ENCODE measurements around the gene ALS2CL. TPM values are rescaled to one million over a fixed set of nuclear protein-coding genes. Genes with fewer than 3 reads are reported as not detected.
"Not testable (repeated sequence)": the region's sequence is repeated elsewhere in the genome, so short reads cannot be mapped to it uniquely, and the experiment has no call there.

The ALS2CL gene
- total RNA-seq = 10 to 100 TPM in 4 of 5 experiments, 1 to 10 TPM in 1; 4.2 to 41.5 (median 31.1) TPM
- 10 to 100 TPM in 1 of 2 donors, 1 to 10 TPM in 1; 6.2 to 12.6 TPM for polyA plus RNA-seq
- total RNA-seq = 202 reads per million, percentile 93 among the genes with 10 or more reads in this experiment

- CTCF ChIA-PET = no interaction called here
- peaks cover 32 to 86% (median 70%) of the 10 kb centered on the region in 7 donors for H3K4me1 Mint-ChIP-seq
These were observed at the start of gene ALS2CL for GRCh38 chr3:46693038-46693891. Gene ALS2CL, minus strand, starts transcription at chr3:46693679. Its CDS starts 4,239 bp downstream, at chr3:46689440.

GRCh38 chr3:46742992-46743585 is 49.6 kb upstream of the ALS2CL start:
- peak overlapping the region in 1 of 9 donors; percentile 47 for H3K27ac Mint-ChIP-seq
- ChIA-PET CTCF (no interaction called here), POLR2A (no interaction called here)

More at GRCh38 chr3:46693038-46693891, at the start of gene ALS2CL:
- Histone ChIP-seq H3K4me1 (ENCODE audit: control insufficient read depth in 2 of 2, insufficient read depth in 2 of 2, low read length in 2 of 2) (peaks cover 32 to 73% of the 10 kb centered on the region in 2 donors), H3K9me3 (ENCODE audit: control insufficient read depth in 2 of 3, low read length in 3 of 3) (no peaks in the 10 kb centered on the region), H3K36me3 (ENCODE audit: control insufficient read depth in 2 of 3, insufficient read depth in 3 of 3, low read length in 3 of 3) (peaks cover 0 to 11% (median 0%) of the 10 kb centered on the region in 3 experiments), H3K27me3 (ENCODE audit: control insufficient read depth in 2 of 2, insufficient read depth in 2 of 2, low read length in 2 of 2) (no peaks in the 10 kb centered on the region), H3K4me3 (ENCODE audit: low read length) (peak within 1 kb of the TSS; percentile 81), H3K27ac (ENCODE audit: low read depth, low read length) (peak within 1 kb of the TSS; percentile 79)
- H3K27me3 Mint-ChIP-seq = peaks cover 0 to 32% (median 0%) of the 10 kb centered on the region in 5 donors
- peak within 1 kb of the TSS; percentile 42 to 96 (median 92) for H3K27ac Mint-ChIP-seq
- ATAC-seq (peak; percentile 88), DNase-seq (peak; percentile 62 to 79 (median 73))
- H3K36me3 Mint-ChIP-seq = no peaks in the 10 kb centered on the region
- POLR2A ChIA-PET = interaction anchor here (0.6 to 1.6 kb wide), 5 partner anchors 9 to 670 kb away, joined by 3 to 7 read pairs (median 4); no protein-coding TSS in a partner anchor
- intact Hi-C loops (cut with micrococcal nuclease) = loop anchor here in 1 of 2 donors (2.0 to 10.0 kb wide), 7 partner anchors 62 to 688 kb away; partner anchors contain the start of genes CCDC12, KIF9, KLHL18 and NBEAL2
- H3K4me3 Mint-ChIP-seq = peak within 1 kb of the TSS; percentile 85 to 96 (median 94)
- H3K9me3 Mint-ChIP-seq = peaks cover 0 to 2% (median 0%) of the 10 kb centered on the region in 11 donors

GRCh38 chr3:46739565-46739964 is 46.1 kb upstream of the ALS2CL start:
- H3K4me1 ChIP-seq (ENCODE audit: control insufficient read depth in 2 of 2, insufficient read depth in 2 of 2, low read length in 2 of 2) = not testable (repeated sequence)

More at GRCh38 chr3:46742992-46743585, 49.6 kb upstream of the ALS2CL start:
- H3K4me3 Mint-ChIP-seq = no peak overlapping the region
- peaks cover 0 to 15% (median 0%) of the 10 kb centered on the region in 5 donors for H3K27me3 Mint-ChIP-seq
- H3K27me3 ChIP-seq (ENCODE audit: control insufficient read depth in 2 of 2, insufficient read depth in 2 of 2, low read length in 2 of 2) = no peaks in the 10 kb centered on the region
- intact Hi-C loops (cut with micrococcal nuclease) = no loop called here
- ATAC-seq (no peak), DNase-seq (no peak)
- no peaks in the 10 kb centered on the region for H3K36me3 Mint-ChIP-seq
- H3K9me3 ChIP-seq (ENCODE audit: control insufficient read depth in 2 of 3, low read length in 3 of 3) = no peaks in the 10 kb centered on the region
- H3K4me1 Mint-ChIP-seq = no peaks in the 10 kb centered on the region
- no peak overlapping the region for H3K4me3 ChIP-seq (ENCODE audit: low read length)
- H3K4me1 ChIP-seq (ENCODE audit: control insufficient read depth in 2 of 2, insufficient read depth in 2 of 2, low read length in 2 of 2) = no peaks in the 10 kb centered on the region
- no peak overlapping the region for H3K27ac ChIP-seq (ENCODE audit: low read depth, low read length)
- H3K9me3 Mint-ChIP-seq = peaks cover 0 to 4% (median 0%) of the 10 kb centered on the region in 11 donors
- H3K36me3 ChIP-seq (ENCODE audit: control insufficient read depth in 2 of 3, insufficient read depth in 3 of 3, low read length in 3 of 3) = no peaks in the 10 kb centered on the region

GRCh38 chr3:46737329-46737731 is 43.9 kb upstream of the ALS2CL start:
- Histone ChIP-seq H3K4me1 (ENCODE audit: control insufficient read depth in 2 of 2, insufficient read depth in 2 of 2, low read length in 2 of 2) (no peaks in the 10 kb centered on the region), H3K36me3 (ENCODE audit: control insufficient read depth in 2 of 3, insufficient read depth in 3 of 3, low read length in 3 of 3) (no peaks in the 10 kb centered on the region), H3K9me3 (ENCODE audit: control insufficient read depth in 2 of 3, low read length in 3 of 3) (no peaks in the 10 kb centered on the region), H3K4me3 (ENCODE audit: low read length) (no peak overlapping the region), H3K27me3 (ENCODE audit: control insufficient read depth in 2 of 2, insufficient read depth in 2 of 2, low read length in 2 of 2) (no peaks in the 10 kb centered on the region), H3K27ac (ENCODE audit: low read depth, low read length) (no peak overlapping the region)
- POLR2A ChIA-PET = no interaction called here
- no peak overlapping the region for H3K4me3 Mint-ChIP-seq
- ATAC-seq (no peak), DNase-seq (no peak)
- no peaks in the 10 kb centered on the region for H3K4me1 Mint-ChIP-seq
- peaks cover 0 to 4% (median 0%) of the 10 kb centered on the region in 11 donors for H3K9me3 Mint-ChIP-seq
- H3K27me3 Mint-ChIP-seq = peaks cover 2 to 20% (median 13%) of the 10 kb centered on the region in 5 donors
- CTCF ChIA-PET = no interaction called here
- no peaks in the 10 kb centered on the region for H3K36me3 Mint-ChIP-seq
- intact Hi-C loops (cut with micrococcal nuclease) = no loop called here
- H3K27ac Mint-ChIP-seq = no peak overlapping the region

More at GRCh38 chr3:46739565-46739964, 46.1 kb upstream of the ALS2CL start:
- H3K36me3 Mint-ChIP-seq; H3K27ac Mint-ChIP-seq; H3K4me3 Mint-ChIP-seq; ATAC-seq; H3K4me1 Mint-ChIP-seq; H3K9me3 ChIP-seq (ENCODE audit: control insufficient read depth in 2 of 3, low read length in 3 of 3); H3K9me3 Mint-ChIP-seq; H3K27ac ChIP-seq (ENCODE audit: low read depth, low read length); H3K4me3 ChIP-seq (ENCODE audit: low read length); CTCF ChIA-PET; POLR2A ChIA-PET; intact Hi-C loops (cut with micrococcal nuclease); DNase-seq; H3K36me3 ChIP-seq (ENCODE audit: control insufficient read depth in 2 of 3, insufficient read depth in 3 of 3, low read length in 3 of 3); H3K27me3 ChIP-seq (ENCODE audit: control insufficient read depth in 2 of 2, insufficient read depth in 2 of 2, low read length in 2 of 2): not testable (repeated sequence)
- peaks cover 0 to 18% (median 13%) of the 10 kb centered on the region in 5 donors for H3K27me3 Mint-ChIP-seq

- no peak overlapping the region for H3K4me3 ChIP-seq (ENCODE audit: low read length)
- H3K4me3 Mint-ChIP-seq = no peak overlapping the region
- peaks cover 0 to 4% (median 0%) of the 10 kb centered on the region in 11 donors for H3K9me3 Mint-ChIP-seq
These were observed 42.8 kb upstream of the ALS2CL start for GRCh38 chr3:46736006-46736872.

GRCh38 chr3:46734773-46735172 is 41.3 kb upstream of the ALS2CL start:
- Mint-ChIP-seq H3K27ac (no peak overlapping the region), H3K27me3 (peaks cover 3 to 24% (median 20%) of the 10 kb centered on the region in 5 donors), H3K36me3 (no peaks in the 10 kb centered on the region), H3K4me1 (no peaks in the 10 kb centered on the region), H3K9me3 (peaks cover 0 to 4% (median 0%) of the 10 kb centered on the region in 11 donors), H3K4me3 (no peak overlapping the region)
- Histone ChIP-seq H3K9me3 (ENCODE audit: control insufficient read depth in 2 of 3, low read length in 3 of 3) (no peaks in the 10 kb centered on the region), H3K4me1 (ENCODE audit: control insufficient read depth in 2 of 2, insufficient read depth in 2 of 2, low read length in 2 of 2) (no peaks in the 10 kb centered on the region), H3K27me3 (ENCODE audit: control insufficient read depth in 2 of 2, insufficient read depth in 2 of 2, low read length in 2 of 2) (no peaks in the 10 kb centered on the region), H3K27ac (ENCODE audit: low read depth, low read length) (no peak overlapping the region), H3K4me3 (ENCODE audit: low read length) (no peak overlapping the region), H3K36me3 (ENCODE audit: control insufficient read depth in 2 of 3, insufficient read depth in 3 of 3, low read length in 3 of 3) (no peaks in the 10 kb centered on the region)
- ATAC-seq (no peak), DNase-seq (no peak)
- POLR2A ChIA-PET = no interaction called here
- CTCF ChIA-PET = interaction anchor here (1.0 kb wide), 1 partner anchor 8 kb away, joined by 3 read pairs; no protein-coding TSS in a partner anchor
- intact Hi-C loops (cut with micrococcal nuclease) = no loop called here

More at GRCh38 chr3:46736006-46736872, 42.8 kb upstream of the ALS2CL start:
- H3K27me3 ChIP-seq (ENCODE audit: control insufficient read depth in 2 of 2, insufficient read depth in 2 of 2, low read length in 2 of 2) = no peaks in the 10 kb centered on the region
- no peaks in the 10 kb centered on the region for H3K9me3 ChIP-seq (ENCODE audit: control insufficient read depth in 2 of 3, low read length in 3 of 3)
- DNase-seq (no peak), ATAC-seq (no peak)
- H3K4me1 ChIP-seq (ENCODE audit: control insufficient read depth in 2 of 2, insufficient read depth in 2 of 2, low read length in 2 of 2) = no peaks in the 10 kb centered on the region
- peaks cover 3 to 20% (median 13%) of the 10 kb centered on the region in 5 donors for H3K27me3 Mint-ChIP-seq
- H3K36me3 Mint-ChIP-seq = no peaks in the 10 kb centered on the region
- H3K27ac ChIP-seq (ENCODE audit: low read depth, low read length) = no peak overlapping the region
- no peaks in the 10 kb centered on the region for H3K4me1 Mint-ChIP-seq
- POLR2A ChIA-PET = no interaction called here
- CTCF ChIA-PET = no interaction called here
- no peaks in the 10 kb centered on the region for H3K36me3 ChIP-seq (ENCODE audit: control insufficient read depth in 2 of 3, insufficient read depth in 3 of 3, low read length in 3 of 3)
- no peak overlapping the region for H3K27ac Mint-ChIP-seq
- intact Hi-C loops (cut with micrococcal nuclease) = no loop called here
